HG02852 (cell line): ENCODE measurements around the gene TMEM81.

Source experiments
- ATAC-seq: cut with Tn5 transposase; IDR thresholded peaks from one replicate; pipeline ENCODE4 v1.9.1; 2021; ENCODE audit warnings: mild to moderate bottlenecking, moderate library complexity; ENCODE audit not compliant: unreplicated experiment

The TMEM81 gene

DNA sequence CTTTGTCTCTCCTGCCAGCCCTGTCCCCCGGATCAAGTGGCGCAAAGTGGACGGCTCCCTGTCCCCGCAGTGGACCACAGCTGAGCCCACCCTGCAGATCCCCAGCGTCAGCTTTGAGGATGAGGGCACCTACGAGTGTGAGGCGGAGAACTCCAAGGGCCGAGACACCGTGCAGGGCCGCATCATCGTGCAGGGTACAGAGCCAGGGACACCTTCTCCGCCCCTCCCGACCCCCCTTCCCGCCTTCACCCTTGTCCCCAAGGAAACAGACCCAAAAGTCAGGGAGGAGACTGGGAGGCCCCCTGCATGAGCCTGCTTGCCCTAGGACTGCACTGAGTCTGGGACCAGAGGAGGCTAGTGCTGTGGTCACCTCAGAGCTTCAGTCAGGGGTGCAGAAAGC lies 23.0 kb downstream of the TMEM81 start:
- no peak for ATAC-seq

DNA sequence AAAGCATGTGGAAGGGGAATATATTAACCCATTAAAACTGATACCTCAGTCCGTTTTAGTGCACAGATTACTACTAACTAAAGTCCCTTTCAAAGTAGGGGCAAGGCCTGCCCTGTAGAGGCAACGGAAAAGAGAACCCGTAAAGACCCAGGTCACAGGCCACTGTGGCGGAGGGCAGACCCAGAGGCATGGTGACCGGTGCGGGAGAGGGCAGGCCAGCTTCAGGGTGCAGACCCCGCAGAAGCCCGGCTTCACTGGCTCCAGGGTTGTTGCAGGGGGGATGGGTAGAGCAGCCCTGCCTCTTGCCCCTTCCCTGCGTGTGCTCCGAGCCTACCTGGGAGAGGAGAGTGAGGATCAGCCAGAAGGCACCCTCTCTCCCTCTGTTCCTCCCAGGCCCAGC lies 23.5 kb downstream of the TMEM81 start:
- no peak for ATAC-seq

DNA sequence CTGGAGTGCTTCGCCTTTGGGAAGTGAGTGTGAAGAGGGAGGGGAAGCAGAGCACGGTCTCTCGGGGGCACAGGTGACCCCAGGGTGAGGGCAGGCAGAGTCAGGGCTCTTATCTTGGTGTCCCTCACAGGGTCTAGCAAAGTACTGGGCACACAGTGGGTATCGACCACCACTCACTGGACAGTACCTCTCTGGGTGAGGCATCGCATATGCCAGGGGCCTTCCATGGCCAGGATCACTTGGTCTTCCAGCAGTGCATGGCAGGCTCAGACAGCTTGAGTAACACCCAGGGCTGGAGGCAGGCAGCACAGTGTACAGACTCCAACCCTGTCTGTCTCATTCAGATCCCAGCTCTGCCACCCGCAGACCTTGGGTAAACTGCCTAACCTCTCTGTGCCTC lies 24.6 kb downstream of the TMEM81 start:
- ATAC-seq: no peak

DNA sequence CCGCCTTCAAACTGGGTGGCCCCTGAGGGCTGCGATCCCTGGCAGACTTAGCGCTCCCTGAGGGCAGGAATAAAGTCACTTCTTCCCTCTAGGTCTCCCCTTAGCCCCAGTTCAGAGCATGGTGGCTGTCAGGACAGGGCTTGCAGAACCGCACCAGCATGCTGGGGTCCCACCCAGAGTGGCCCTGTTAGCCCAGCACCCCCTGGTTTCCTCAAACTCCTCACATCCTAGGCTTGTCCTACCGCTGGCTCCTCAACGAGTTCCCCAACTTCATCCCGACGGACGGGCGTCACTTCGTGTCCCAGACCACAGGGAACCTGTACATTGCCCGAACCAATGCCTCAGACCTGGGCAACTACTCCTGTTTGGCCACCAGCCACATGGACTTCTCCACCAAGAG lies 25.4 kb downstream of the TMEM81 start:
- no peak for ATAC-seq

DNA sequence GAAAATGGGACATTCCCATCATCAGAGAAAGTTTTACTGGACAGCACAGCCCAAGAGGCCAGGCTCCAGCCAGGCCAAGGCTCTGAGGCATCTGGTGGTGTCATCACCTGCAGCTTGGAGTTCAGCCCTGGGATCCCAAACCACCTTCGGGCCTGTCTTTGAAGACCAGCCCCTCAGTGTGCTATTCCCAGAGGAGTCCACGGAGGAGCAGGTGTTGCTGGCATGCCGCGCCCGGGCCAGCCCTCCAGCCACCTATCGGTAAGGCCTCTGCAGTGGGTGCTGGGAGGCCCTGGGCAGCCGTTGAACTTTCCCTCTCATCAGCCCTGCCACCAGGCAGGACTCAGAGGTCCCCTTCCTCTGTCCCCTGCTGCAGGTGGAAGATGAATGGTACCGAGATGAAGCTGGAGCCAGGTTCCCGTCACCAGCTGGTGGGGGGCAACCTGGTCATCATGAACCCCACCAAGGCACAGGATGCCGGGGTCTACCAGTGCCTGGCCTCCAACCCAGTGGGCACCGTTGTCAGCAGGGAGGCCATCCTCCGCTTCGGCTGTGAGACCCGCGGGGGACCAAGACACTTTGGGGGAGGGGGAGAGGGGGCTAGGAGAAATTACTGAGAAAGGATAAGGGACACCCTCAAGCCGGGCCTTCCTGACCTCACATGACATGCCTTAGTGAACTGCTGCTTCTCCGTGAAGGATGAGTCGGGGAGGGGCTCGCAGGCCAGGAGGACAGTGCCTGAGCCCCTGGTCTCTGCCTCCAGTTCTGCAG lies 26.3 kb downstream of the TMEM81 start:
- no peak for ATAC-seq

DNA sequence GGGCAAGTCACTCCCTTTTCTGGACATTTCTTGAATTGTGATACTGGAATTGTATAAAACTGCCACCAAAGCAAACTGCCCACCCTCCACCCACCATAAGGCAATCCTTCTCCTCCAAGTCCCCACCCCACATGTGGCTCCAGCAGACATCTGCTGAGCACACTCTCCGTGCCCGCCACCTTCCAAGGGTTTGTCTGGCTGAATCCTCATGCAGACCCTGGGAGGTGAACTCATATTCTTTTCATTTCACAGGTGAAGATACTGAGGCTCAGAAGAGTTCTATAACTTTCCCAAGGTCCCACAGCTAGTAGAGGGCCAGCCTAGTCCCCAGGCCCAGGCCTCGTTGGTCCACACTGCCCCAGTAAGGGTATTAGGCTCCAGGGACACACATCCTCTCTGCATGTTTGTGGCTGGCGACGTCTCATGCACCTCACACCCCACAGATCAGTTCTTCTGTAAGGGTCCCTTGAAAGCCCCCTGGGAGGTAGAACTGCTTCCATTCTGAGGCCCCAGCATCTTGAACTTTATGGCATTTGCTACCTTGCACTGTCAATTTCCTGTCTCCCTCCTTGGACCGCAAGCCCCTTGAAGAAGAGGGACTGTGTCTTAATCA lies 27.2 kb downstream of the TMEM81 start:
- no peak for ATAC-seq

DNA sequence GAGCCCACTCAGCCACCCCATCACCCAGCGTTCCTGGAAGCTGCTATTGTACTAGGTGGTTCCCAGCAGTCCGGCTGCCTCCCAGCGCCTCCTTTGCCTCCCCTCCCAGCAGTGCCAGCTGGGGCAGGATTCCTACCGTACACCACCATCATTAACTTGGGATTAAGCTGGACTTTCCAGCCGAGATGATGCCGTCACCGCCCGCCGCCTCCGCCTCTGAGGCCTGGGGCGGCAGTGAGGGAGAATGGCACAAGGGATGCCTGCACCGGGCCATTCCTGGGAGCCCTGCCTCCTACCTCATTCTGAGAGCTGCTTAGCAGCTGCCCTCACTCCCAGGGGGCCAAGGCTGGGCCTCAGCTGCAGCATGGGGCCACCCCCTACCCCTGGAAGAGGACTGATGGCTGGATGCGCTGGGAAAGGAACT lies 28.1 kb downstream of the TMEM81 start:
- ATAC-seq: no peak

DNA sequence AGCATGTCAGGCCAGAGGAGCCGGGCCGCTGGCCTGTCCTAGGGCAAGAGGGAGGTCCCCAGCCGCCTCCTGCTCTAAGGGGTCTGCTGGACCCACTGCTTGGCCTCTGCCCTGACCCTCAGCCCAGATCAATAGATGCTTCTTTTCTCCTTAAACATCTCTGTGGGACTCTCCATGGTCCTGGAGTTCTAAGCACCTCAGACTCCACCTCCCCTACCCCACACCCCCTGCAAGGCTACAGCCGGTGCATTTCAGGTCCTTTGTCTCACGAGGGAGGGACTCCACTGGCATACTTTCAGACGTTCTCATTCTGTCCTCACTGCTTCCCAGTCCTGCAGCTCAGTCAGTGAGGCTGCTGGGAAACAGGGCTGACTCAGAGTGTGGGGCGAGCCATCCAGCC lies 30.2 kb downstream of the TMEM81 start:
- no peak for ATAC-seq

DNA sequence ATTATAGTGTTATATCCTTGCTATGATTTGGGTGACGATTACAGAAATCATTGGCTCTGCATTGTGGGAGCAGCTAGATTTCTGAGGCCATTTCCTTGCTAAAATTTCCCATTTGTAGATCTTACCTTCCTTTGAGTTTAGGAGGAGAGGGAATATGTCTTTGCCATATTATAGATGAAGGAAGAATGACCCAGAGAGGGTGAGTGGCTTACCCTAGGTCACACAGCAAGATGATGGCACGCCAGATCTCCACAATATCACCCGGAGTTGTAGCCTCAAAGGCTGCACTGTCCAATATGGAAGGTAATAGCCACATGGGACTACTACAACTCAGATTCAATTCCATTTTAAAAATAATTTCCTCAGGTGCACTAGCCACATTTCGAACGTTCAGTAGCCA lies 31.0 kb downstream of the TMEM81 start:
- ATAC-seq: no peak

DNA sequence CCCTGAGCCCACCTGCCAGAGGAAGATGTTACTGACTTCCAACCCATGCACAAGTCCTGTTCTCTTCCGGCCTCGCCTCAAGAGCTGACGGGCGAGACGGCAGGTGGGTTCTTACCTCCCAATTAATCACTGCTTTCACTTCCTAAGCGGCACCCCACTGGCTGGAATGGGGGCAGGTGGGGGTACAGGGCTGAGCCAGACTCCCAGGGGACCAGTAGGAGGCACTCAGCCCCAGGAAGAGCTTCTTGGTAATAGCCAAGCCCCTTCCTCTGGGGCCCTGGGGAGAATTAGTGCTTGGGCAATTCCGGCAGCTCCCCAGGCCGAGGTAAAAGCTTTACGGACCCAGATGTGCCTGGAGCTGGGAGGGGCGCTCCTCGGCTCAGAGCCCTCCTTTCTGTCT lies 31.6 kb downstream of the TMEM81 start:
- no peak for ATAC-seq

DNA sequence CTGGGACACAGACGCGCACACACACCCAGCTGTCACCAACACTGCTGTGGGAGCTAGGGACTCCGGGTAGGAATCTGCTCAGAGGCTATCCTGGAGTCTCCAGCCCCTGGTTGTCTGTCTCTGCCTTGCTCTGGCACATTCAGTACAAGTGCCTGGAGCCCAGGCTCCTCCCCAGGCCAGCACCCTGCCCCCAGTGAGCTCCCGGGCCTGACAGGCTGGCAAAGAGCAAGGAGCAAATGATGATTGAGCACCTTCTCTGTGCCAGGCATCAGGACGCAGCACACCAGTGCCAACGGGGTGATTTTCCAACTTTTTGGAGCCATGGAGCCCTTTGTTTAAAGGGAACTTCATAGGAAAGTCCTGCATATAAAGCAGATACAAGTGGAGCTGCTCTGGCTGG lies 34.8 kb downstream of the TMEM81 start:
- ATAC-seq: no peak

DNA sequence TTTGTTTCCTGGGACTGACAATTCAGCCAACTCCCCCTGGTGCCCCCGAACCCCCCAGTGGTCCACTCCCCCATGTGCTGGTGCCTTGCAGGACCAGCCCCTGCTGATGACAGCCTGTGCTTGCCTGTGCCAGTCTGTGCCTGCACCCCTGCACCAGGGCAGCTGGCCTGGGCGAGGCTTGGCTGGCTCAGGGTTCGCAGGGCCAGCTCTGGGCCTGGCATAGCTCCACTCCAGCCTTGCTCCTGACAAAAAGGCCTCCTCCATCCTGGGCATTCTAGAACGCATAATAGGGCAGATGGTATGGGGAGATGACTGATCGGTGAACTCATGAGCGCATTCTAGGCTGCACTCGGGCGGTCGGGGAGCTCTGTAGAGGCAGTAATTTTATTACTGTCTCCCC lies 35.9 kb downstream of the TMEM81 start:
- no peak for ATAC-seq

DNA sequence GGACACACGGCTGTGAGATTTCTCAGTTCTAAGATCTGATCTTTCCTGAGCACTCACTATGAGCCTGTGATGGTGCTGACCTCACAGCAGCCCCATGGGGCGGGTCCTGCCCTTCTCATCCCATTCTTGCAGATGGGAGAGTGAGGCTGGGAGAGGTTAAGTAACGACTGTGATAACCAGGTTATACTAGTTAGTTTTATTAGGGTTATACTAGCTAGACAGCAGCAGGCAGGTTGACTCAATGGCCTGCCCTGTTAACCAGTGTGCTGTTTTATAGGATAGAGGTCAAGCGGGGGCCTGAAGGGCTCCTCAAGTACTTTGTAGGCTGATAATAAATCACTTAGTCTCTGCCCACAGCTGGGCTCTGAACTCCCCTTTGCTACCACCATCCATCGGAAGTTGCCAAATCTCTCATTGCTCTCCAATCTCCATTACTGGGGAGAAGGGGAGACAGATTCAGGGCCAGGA lies 36.5 kb downstream of the TMEM81 start:
- no peak for ATAC-seq

DNA sequence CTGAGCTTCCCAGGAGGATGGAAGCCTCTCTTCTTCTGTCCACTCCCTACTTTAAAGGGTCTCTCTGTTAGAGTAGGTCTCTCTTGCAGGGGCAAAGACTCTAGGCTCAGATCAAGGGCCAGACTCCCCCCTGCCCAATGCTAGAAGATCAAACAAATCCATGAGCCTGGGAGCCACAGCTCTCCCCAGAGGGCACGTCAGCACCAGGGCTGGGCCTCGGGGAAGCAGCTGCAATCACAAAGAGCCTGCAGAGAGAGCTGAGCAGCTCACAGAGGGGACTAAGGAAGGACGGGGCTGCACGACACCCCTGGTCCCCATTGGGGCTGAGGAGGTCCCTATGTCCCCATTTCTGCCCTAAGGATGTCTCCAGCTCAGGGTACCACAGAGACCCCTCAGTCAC lies 37.4 kb downstream of the TMEM81 start:
- ATAC-seq: no peak

DNA sequence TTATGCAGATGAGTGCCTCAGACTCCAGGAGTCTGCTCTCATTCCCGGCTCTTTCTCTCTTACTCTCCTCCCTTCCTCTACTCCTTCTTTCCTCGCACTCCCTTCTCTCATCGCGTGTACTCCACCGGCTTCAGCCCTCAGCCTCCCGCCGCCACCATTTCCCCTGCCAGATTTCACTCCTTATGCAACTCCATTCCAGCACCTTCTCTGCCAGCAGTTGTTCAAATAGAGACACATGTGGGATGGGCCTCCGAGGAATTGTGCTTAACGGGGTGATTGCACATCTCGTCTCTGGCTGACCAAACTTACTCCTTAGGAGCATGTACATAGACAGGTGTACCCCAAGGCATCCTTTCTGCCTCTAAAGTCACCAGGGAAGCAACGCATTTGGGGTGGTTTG lies 39.1 kb downstream of the TMEM81 start:
- no peak for ATAC-seq

DNA sequence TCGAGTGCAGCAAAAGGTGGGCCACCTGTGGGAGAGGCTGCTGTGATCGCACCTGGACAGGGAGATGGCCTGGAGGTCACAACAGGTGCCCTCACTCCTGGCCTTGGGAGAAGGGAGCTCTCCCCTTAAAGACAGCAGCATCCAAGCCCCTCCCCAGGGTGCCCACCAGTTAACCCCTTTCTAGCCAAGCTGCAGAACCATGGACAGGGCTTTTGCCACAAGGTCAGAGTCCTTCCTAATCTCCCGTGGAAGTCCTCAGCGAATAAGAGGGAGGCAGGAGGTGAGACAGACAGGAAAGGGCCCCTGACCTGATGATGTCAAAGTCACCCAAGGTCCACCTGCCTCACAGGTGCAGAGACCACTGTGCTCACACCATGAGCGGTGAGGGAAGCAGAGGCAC lies 39.5 kb downstream of the TMEM81 start:
- ATAC-seq: no peak

DNA sequence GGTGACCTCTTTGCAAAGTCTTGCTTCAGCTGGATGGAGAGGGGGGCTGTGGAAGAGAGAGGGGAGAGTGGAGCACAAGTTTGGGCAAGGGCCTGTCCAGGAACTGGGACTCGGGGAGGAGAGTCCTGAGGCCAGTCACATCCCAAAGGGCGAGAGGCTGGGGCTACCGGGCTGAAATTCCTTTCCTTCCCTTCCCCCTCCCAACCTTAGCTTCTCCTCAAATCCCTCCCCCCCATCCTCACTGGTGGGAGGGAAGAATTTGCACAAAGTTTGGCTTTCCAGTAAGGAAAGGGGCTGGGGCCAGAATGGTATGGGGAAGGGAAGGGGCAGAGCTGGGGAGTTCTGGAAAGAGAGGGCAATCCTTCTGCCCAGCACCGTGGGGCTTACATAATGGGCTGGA lies 40.4 kb downstream of the TMEM81 start:
- ATAC-seq: no peak

DNA sequence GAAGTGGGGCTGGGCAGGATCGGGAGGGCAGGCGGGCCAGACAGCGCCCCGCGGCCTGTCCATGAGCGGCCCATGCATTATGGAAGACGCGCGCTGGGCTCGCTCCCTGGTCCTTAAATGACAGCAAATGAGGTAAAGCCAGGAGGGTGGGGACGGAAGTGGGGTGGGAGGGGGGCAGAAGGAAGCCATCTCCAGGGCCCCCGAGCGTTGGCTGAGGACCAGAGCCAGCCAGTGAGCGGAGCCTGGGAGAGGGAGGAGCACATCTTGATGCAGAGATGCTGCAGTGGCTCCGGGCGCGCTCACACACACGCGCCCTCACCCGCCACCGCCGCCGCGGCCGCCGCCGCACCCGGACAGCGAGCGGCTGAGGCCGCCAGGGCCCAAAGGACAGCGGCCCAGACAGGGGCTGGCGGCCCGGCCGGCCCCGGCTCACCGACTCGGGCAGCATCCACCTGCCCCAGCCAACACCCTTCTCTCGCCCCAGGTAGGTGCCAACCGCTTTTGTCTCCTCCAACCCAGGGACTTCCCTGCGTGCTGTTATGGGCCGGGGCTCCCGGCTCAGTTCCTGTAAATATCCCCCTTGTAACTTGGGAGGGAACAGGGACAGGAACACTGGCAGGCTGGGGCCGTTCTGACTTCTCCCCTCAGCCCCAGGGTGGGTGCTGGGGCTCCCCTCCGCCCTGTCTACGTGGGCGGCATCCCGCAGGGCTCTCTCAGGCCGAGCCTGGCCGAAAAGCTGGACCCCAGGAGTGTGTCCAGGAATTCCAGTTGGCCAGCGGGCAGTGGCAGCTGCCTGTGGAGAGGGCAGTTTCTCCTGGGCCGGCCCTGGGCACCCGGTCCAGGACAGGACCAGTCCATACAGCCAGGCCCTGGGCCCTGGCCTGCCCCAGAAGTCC lies 41.1 kb downstream of the TMEM81 start, which contains the start of gene CNTN2:
CNTN2 (plus strand) TSS at position 302 of the 896 bp plus-strand sequence. CDS start 9,974 bp downstream, outside the sequence.
- no peak for ATAC-seq

DNA sequence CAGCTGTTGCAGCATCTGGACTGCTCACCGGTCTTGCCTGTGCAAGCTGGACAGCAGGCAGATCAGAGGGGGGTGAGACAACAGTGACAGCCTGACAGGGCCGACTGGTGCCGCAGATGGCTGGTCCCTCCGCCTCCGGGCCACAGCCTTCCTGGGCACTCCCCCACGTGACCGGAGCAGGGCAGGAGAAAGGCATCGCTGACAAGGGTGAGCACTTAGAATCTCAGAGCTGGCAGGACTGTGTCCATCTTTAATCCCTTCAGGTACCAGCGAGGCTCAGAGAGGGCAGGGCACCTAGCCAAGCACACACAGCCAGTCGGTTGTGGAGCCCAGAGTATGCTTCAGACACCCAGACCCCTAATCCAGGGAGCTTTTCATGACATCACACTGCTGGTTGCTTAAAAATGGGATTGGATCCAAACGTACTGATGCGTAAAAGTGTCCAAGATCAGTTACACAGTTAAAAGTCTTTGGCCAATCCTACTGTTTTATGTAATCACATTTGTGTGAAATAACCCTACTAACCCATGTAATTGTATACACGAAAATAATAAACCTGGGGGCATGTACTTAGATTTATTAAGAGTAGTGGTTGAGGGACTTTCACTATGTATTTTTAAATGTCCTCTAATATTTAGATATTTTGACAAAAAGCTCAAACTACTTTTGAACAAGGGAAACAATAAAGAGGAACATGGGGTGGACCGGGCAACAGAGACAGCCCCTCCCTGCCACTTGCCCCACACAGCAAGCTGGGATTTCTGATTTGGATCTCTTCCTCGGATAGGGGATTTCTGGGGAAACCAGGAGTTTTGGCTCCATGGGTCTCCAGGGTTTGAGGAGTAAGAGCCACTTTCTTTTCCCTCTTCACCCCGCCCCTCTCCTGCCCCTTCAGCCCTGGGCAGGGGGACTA lies 42.0 kb downstream of the TMEM81 start:
- ATAC-seq: no peak

DNA sequence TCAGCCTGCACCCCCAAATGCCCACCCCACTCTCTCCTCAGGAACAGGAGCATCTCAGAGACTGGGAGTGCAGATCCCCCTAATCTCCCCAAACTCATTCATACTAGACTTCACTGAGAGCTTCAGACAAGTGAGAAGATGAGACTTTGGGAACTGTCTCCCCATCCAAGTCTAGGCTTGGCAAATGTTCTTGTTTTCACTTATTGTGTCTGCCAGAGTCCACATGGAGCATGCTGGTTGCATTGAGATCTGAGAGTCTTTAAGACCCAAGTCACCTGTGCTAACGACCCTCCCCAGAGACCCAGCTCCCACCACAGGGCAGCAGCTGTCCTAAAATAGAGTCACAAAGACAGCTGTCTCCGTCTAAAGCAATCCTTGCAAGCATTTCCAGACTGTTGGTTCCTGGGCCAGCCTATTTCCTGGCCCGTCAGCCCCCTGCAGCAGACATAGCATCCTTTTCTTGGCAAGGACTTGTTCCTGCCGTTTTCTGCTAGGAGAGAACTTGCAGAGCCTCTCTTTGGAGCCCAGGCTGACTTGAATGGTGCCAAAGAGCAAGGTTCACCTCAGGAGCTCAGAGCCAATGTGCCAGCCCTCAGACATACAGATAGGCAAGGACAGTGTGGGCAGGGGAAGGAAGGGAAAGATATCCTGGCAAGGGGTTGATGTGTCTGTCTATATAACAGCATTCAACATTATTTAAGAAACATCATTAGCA lies 43.1 kb downstream of the TMEM81 start:
- no peak for ATAC-seq
